ENCODE measurements around the gene GDA. TPM values are rescaled to one million over a fixed set of nuclear protein-coding genes. Genes with fewer than 3 reads are reported as not detected.

The GDA gene
- total RNA-seq, 1 donor from 2014 or later: 1.2 TPM

GRCh38 chr9:72202009-72202408, 52.8 kb downstream of the GDA start:
- H3K4me1 Mint-ChIP-seq (ENCODE audit: low read depth, unreplicated experiment): no peaks in the 10 kb centered on the region
- no peak overlapping the region for H3K4me3 Mint-ChIP-seq (ENCODE audit: unreplicated experiment)
- H3K36me3 Mint-ChIP-seq (ENCODE audit: unreplicated experiment): no peaks in the 10 kb centered on the region
- no peak for TF ChIP-seq CTCF (IDR thresholded peaks at IDR 0.05; ENCODE audit: partially characterized antibody, unreplicated experiment)
- H3K27ac Mint-ChIP-seq (ENCODE audit: unreplicated experiment): no peak overlapping the region
- H3K9me3 Mint-ChIP-seq (ENCODE audit: unreplicated experiment): no peaks in the 10 kb centered on the region
- no peak for DNase-seq
- peaks cover 1% of the 10 kb centered on the region for H3K27me3 Mint-ChIP-seq (ENCODE audit: unreplicated experiment)

DNA sequence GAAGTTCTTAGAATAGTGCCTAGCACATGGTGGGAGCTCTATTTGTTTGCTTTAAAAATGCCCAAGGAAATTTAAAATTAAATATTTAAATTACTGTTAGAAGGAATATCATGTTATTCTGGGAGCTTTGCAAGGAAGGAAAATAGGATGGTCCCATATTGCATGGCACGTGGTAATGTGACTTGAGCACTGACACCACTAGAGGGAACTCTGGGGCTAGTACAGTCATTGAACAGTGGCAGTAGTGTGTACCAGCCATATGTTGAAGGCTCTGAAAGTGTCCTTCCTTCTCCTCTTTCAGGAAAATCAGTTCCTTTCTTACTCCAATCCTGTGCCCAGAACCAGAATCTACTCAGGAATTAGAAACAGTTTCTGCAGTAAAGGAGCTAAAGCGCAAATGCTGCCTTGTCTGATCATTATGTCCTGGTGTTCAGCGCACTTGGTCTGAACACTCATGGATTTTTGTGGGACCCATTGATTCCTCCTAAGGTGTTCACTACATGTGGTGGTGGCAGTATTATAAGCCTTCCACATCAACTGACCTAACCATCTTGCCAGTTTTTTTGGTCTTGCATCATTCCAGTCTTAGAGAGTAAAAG, 54.1 kb downstream of the GDA start:
- Mint-ChIP-seq H3K4me1 (ENCODE audit: low read depth, unreplicated experiment) (no peaks in the 10 kb centered on the region), H3K27me3 (ENCODE audit: unreplicated experiment) (no peaks in the 10 kb centered on the region), H3K27ac (ENCODE audit: unreplicated experiment) (no peak overlapping the region), H3K36me3 (ENCODE audit: unreplicated experiment) (no peaks in the 10 kb centered on the region), H3K9me3 (ENCODE audit: unreplicated experiment) (no peaks in the 10 kb centered on the region), H3K4me3 (ENCODE audit: unreplicated experiment) (no peak overlapping the region)
- DNase-seq: no peak
- TF ChIP-seq CTCF (IDR thresholded peaks at IDR 0.05; ENCODE audit: partially characterized antibody, unreplicated experiment): peak; percentile 44

DNA sequence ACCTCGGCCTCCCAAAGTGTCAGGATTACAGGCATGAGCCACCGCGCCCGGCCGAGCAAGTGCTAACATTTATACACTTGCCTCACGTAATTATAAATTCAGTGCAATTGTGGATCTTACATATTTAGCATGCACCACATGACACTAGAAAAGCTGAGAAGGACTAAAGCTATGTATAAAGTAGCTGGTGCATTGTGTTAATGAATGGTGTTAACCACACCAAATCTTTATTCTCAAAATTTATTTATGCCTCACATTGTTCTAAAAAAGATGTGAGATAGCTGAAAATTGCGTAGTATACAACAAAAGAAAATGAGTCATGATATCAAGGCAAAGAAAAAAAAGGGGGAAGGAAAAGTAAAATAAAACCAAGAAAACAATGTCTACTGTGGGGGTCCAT, 54.8 kb downstream of the GDA start:
- Mint-ChIP-seq H3K9me3 (ENCODE audit: unreplicated experiment) (no peaks in the 10 kb centered on the region), H3K36me3 (ENCODE audit: unreplicated experiment) (no peaks in the 10 kb centered on the region), H3K27me3 (ENCODE audit: unreplicated experiment) (no peaks in the 10 kb centered on the region), H3K4me3 (ENCODE audit: unreplicated experiment) (no peak overlapping the region), H3K27ac (ENCODE audit: unreplicated experiment) (no peak overlapping the region), H3K4me1 (ENCODE audit: low read depth, unreplicated experiment) (no peaks in the 10 kb centered on the region)
- no peak for TF ChIP-seq CTCF (IDR thresholded peaks at IDR 0.05; ENCODE audit: partially characterized antibody, unreplicated experiment)
- no peak for DNase-seq

DNA sequence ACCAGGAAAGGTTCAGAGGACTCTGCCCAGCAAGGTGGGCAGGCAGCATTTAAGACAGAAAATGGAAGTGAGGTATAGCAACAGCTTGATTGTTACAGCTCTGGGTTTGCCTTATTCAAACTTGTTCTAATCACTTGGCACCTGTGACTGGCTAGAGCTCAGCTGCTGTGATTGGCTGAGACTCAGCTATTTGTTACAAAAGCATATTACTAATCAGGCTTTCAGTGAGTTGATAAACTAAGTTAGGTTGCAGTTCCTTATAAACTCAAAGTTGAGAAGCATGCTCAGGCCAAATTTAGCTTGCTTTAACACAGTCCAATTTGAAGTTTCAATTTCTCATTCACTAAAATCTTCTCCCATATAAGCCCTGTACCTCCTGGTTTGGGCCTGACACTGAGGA, 56.3 kb downstream of the GDA start:
- TF ChIP-seq CTCF (IDR thresholded peaks at IDR 0.05; ENCODE audit: partially characterized antibody, unreplicated experiment): no peak
- Mint-ChIP-seq H3K27me3 (ENCODE audit: unreplicated experiment) (no peaks in the 10 kb centered on the region), H3K4me3 (ENCODE audit: unreplicated experiment) (no peak overlapping the region), H3K4me1 (ENCODE audit: low read depth, unreplicated experiment) (no peaks in the 10 kb centered on the region), H3K27ac (ENCODE audit: unreplicated experiment) (no peak overlapping the region), H3K9me3 (ENCODE audit: unreplicated experiment) (no peaks in the 10 kb centered on the region), H3K36me3 (ENCODE audit: unreplicated experiment) (no peaks in the 10 kb centered on the region)
- no peak for DNase-seq

DNA sequence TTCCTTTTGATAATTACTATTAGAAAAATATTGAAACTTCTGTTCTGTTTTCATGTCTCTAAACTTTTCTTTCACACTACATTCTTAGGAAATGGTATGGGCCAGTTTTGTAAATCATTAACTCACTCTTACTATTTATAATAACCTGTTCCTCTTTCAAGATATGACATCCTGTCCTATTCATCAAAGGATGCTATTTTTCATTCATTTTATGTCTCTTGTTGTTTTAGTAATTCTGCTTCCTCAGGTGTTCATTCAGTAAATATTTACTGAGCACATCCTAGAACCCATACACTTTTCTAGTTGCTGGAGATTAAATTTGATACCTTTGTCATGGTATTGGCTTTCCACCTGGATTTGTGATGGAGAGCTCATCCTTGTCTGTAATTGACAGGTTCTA, 58.0 kb downstream of the GDA start:
- Mint-ChIP-seq H3K36me3 (ENCODE audit: unreplicated experiment) (no peaks in the 10 kb centered on the region), H3K4me1 (ENCODE audit: low read depth, unreplicated experiment) (no peaks in the 10 kb centered on the region), H3K27ac (ENCODE audit: unreplicated experiment) (no peak overlapping the region), H3K27me3 (ENCODE audit: unreplicated experiment) (no peaks in the 10 kb centered on the region), H3K4me3 (ENCODE audit: unreplicated experiment) (no peak overlapping the region), H3K9me3 (ENCODE audit: unreplicated experiment) (no peaks in the 10 kb centered on the region)
- DNase-seq: no peak
- TF ChIP-seq CTCF (IDR thresholded peaks at IDR 0.05; ENCODE audit: partially characterized antibody, unreplicated experiment): no peak

Data from glutamatergic neuron (in vitro differentiated cells).